NCI-H524 (cell line): ENCODE data around the gene TDP1.
"Not testable (repeated sequence)": the region's sequence is repeated elsewhere in the genome, so short reads cannot be mapped to it uniquely, and the experiment has no call there.

Source experiments
- DNase-seq, 2 experiments: peaks; one replicate each; lab custom pipeline; 2025; lab: John Stamatoyannopoulos, UW

TDP1 gene

DNA sequence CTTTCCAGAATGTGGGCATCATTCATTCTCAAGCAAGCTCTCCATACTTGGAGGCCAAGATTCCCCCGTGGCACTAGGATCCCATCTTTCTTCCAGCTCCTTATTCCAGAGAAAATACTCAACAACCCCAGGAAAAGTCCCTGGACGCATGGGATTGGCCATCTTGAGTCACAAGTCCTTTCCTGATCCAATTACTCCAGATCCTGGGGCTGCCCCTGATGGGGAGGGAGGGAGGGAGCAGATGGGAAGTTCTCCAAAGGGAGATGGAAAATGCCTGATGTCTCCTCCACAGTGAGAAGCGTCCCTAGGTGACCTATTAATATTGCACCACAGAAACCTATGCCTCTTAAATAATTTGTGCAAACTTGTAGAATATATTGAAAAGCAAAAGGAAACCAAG, 93.7 kb downstream of the TDP1 start:
- peak; percentile 73 to 88 for DNase-seq

DNA sequence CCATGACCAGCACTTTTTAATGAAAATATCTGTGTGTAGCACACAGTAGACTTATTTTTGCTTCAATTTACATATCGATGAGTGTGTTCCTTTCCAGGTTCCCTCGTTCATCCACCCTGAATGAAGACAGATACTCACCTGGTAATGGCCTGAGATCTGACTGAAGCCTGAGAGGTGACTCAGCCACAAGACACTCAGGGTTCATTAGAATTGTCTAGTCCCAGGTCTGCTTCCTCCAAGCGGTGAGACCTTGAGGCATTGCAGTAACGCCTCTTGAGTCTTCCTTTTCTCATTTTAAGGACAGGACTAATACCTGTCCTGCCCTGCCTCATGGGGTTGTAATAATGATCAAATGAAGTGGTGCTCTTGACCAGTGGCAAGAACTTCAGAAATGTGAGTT, 94.5 kb downstream of the TDP1 start:
- DNase-seq: no peak

DNA sequence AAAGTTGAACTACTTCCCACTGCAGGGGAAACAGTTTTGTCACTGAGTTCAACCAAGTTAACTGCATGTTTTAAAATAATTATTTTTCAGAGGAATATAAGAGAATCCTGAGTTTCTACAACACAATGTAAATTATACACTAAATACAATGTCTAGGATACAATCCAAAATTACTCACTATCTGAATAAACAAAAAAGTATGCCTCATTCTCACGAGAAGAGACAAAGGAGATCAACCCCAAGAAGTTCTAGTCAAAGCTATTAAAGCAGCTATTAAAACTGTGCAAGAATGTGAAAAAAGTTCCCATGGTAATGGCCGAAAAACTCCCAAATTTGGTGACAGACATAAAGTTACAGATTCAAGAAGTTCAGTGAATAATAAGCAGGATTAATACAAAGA, 97.3 kb downstream of the TDP1 start:
- DNase-seq: no peak

DNA sequence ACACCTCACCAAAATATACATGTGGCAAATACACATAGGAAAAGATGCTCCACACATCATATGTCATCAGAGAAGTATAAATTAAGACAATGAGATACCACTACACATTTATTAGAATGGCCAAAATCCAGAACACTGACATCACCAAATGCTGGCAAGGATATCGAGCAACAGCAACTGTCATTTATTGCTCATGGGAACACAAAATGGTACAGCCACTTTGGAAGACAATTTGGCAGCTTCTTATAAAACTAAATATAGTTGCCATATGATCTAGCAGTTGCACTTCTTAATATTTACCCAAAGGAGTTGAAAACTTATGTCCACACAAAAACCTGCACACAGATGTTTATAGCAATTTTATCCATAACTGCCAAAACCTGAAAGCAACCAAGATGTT, 99.1 kb downstream of the TDP1 start:
- DNase-seq: no peak

- DNase-seq: no peak
Observed at GRCh38 chr14:90056826-90057225, 101.1 kb downstream of the TDP1 start.

DNA sequence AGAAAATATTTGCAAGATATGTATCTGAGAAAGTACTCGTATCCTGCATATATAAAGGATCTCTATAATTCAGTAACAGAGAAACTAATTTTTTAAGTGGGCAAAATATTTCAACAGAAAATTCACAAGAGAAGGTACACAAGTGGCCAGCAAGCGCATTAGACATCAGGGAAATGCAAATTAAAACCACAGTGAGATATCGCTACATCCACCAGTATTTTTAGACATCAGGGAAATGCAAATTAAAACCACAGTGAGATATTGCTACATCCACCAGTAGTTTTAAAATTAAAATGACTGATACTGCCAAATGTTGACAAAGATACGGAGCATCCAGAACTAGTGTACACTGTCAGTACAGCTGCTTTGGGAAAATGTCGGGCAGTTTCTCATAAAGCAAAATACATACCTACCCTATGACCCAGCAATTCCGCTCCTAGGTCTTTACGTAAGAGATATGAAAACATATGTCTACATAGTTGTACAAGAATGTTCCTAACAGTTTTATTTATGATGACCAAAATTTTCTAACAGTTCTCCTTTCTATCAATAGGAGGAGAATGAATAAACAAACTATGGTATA, 103.2 kb downstream of the TDP1 start:
- DNase-seq: no peak

DNA sequence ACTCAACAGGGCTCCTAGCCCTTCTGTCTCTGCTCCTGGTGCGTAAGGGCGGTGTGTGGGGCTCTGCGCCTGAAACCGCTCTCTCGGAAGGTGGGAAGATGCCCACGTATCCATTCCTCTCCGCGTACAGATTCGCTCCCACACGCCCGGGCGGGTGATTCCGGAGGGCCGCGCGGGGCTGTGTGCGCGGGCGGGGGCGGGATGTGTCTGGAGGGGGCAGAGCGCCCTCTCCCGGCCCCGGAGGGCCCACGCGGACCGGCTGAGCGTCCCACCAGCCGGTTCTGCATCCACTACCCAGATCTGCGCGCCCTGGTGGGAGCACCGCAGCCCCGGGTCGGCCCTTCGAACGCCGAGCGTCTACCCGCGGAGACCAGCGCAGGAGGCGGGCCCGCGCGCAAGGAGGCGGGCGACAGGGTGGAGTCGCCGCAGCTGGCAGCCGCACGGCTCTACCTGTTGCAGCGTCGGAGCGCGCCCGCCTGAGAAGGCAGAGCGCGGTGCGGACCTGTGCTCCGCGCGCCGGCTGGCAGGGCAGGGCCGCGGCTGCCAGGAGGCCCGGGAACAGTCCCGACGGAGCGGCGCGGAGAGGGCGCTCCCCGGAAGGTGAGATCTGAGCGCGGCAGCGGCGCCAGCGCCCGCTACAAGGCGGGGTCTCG, 104.7 kb downstream of the TDP1 start:
- peak; percentile 83 to 87 for DNase-seq

DNA sequence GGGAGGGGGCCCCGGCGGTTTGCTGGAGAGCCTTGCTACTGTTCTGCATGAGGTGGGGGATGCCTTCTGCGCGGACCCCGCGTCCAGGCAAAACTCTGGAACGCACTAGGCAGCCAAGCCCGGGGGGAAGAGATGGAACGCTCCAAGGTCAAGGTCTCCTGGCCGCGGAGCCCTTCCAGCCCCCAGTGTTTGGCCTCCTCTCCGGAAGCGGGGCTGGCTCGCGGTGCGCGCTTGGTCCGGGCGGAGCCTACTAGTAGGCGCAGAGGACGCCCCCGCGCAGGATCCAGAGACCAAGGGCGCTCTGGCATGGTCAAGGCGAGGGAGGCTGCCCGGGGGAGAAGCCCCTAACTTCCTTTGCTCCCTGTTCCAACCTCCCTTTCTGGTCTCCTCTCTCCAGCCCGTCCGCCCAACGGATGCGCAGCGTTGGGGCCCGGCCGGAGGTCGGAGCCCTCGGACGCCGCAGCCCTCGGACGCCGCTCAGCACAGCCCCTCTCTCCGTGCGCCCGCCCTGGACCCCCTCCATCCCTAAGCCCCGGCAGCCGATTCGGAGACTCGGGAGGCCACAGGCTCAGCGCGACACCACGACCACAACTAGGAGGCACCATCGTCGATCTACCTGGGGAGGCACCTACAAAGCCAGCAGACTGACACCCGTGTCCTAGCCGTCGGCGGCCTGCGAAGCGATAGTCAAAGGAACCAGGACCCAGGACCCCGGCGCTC, 105.4 kb downstream of the TDP1 start:
- DNase-seq: peak in 1 of 2 experiments; percentile 52

- peak; percentile 31 to 60 for DNase-seq
Observed at GRCh38 chr14:90061685-90062126, 106.0 kb downstream of the TDP1 start, which contains the start of gene KCNK13. Gene KCNK13 (plus strand): TSS chr14:90061994. CDS start chr14:90062206, 212 bp downstream.

- peak; percentile 30 to 66 for DNase-seq
Observed at GRCh38 chr14:90062127-90062794, 106.5 kb downstream of the TDP1 start.

- DNase-seq: no peak
Observed at GRCh38 chr14:90062822-90063539, 107.3 kb downstream of the TDP1 start.

GRCh38 chr14:90072350-90072749, 116.6 kb downstream of the TDP1 start:
- no peak for DNase-seq

DNA sequence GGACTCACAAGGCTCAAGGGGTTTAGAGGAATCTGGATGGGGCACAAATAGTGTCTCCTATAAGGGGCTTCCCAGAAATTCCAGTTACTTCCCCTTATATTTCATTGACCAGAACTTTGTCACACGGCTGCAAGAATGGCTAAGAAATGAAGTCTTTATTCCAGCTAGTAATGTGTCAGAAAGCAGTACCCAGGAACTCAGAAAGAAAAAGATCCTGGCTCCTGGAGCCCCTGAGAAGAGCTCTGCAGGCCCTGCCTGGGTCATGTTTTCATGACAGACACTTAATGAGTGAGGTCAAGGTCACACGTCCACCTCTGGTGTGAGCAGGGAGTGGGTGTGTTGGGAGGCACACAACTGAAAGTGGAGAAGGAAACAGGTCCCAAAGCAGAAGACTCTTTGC, 123.8 kb downstream of the TDP1 start:
- no peak for DNase-seq

DNA sequence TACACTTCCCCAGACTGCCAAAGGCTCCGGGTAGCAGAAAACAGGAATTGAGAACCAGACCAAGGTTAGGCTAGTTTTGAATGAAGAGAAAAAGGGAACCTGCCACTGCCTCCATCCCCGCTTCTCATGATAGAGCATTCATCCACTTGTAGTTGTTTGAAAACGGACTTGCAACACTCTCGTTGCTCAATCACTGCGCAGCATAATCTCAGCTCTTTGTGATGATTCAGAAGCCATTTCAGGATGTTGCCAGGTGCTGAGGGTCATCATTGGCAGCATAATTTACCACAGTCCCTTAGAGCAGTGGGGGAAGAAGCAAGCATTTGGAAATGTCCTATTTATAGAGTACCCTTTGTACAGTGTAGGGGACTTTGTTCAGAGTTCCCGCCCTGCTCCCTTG, 131.7 kb downstream of the TDP1 start:
- no peak for DNase-seq

DNA sequence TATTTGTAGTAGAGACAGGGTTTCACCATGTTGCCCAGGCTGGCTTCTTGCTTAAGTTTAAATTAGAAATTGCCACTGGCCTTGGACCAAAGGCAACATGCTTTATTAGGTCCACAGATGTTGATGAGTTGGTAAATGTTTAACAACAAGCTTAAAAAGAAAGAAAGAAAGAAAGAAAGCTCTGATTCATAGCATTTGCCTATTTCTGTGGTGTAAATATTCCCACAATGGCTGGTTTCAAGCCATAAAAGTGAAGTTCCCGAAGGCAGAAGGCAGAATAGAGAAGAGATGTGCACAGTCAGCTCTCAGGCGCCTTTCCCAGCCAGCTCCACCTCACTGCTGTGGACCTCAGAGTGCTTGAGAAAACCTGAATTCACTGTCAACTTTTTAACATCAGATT, 132.4 kb downstream of the TDP1 start:
- DNase-seq: no peak

DNA sequence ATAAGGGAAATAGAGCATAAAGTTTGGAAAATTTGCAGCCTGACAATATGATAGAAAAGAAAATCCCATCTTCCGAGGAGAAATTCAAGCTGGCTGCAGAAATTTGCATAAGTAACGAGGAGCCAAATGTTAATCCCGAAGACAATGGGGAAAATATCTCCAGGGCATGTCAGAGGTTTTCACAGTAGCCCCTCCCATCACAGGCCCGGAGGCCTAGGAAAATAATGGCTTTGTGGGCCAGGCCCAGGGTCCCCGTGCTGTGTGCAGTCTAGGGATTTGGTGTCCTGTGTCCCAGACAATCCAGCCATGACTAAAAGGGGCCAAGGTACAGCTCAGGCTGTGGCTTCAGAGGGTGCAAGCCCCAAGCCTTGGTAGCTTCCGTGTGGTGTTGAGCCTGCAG, 133.8 kb downstream of the TDP1 start:
- not testable (repeated sequence) for DNase-seq

DNA sequence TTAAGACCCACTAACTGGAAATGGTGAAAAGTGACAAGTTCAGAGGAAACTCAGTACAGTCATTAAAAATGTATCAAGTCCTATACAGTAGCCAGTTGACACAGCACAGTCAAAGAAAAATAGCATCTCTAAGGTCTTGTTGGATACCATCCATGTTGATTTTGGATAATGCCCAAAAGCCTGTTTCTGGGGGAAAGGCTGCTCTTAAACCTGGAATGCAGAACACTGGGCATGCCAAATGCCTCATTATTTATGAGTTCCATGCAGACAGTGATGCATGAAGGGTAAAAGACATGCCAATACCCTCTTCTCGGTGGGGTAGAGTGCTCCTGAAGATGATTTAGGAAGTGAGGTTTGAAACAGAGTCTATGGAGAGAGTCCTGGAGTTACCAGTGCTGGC, 135.7 kb downstream of the TDP1 start:
- no peak for DNase-seq

DNA sequence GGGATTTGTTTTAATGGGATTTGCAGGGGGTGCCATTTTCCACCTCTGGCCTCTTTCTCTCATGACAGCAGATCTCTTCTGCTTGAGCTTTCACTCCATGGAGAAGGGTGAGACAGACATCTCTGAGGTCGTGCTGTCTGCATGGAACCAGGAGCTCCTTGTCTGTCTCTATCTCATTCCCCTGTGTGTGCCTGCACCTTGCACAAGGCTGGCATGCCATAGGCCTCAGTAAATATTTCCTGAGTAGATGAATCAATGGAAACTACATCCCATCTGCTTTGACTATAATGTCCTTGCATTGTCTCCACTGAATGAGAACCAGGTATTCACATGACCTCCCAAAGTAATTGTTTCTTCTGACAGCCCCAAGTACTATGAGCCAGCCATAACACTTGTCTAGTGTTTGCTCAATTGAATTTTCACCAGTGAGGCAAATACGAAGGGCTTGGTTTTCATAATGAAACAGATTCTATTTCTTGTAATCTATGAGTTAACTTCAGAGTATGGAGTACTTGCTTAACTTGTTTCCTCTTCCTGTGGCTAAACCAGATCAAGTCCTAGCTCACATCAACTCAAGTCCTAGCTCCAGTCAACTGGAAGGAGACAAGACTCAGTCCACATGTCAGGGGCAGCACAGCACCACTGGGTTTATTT, 138.3 kb downstream of the TDP1 start:
- no peak for DNase-seq
